IPS-18a (cell line): ENCODE data around the gene FAM209B.
"Not testable (repeated sequence)": the region's sequence is repeated elsewhere in the genome, so short reads cannot be mapped to it uniquely, and the experiment has no call there.

ENCODE experiments used
- H3K27ac ChIP-seq: one replicate; pipeline ENCODE4 v1.5.1; 2013; ENCODE audit warnings: low read length
- H3K27me3 ChIP-seq: one replicate; pipeline ENCODE4 v1.6.1; 2013; ENCODE audit warnings: mild to moderate bottlenecking, low read length; ENCODE audit not compliant: control insufficient read depth, insufficient read depth
- H3K36me3 ChIP-seq: one replicate; pipeline ENCODE4 v1.6.1; 2013; ENCODE audit warnings: low read depth, low read length; ENCODE audit not compliant: control insufficient read depth
- H3K4me1 ChIP-seq: one replicate; pipeline ENCODE4 v1.6.1; 2013; ENCODE audit warnings: low read depth, low read length; ENCODE audit not compliant: control insufficient read depth
- H3K4me3 ChIP-seq: one replicate; pipeline ENCODE4 v1.5.1; 2013; ENCODE audit warnings: low read length
- H3K9ac ChIP-seq: one replicate; pipeline ENCODE4 v1.6.1; 2013; ENCODE audit warnings: mild to moderate bottlenecking, low read length, moderate library complexity
- H3K9me3 ChIP-seq: one replicate; pipeline ENCODE4 v1.6.1; 2013; ENCODE audit warnings: low read depth, low read length; ENCODE audit not compliant: control insufficient read depth

Gene FAM209B

DNA sequence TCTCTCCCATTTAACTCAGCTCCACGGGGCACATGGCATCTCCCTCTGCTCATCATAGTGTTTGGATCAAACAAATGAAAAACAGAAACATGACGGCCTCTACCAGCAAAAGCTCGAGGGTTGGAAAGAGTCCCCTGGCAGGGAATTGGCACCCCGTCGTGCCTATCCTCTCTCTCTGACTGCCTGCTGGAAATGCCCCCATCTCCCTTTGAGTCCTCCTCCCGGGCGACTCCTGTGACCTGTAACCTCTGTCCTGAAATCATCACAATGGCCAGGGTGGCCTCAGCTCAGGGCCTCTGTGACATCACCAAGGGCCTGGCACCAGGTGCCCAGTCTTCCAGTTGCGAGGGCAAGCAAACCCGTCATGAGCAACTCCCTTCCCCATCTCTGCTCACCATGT lies at the start of gene FAM209B:
Gene FAM209B, plus strand, starts transcription at position 301 of the 400 bp plus-strand sequence. Its CDS starts 96 bp downstream, at position 397.
- not testable (repeated sequence) for H3K27me3 ChIP-seq, H3K9me3 ChIP-seq, H3K4me1 ChIP-seq

GRCh38 chr20:56483970-56484369 lies 49.1 kb upstream of the FAM209B start:
- Histone ChIP-seq H3K4me3 (no peak overlapping the region), H3K36me3 (peaks cover 33% of the 10 kb centered on the region), H3K4me1 (no peaks in the 10 kb centered on the region), H3K27ac (no peak overlapping the region), H3K9me3 (no peaks in the 10 kb centered on the region), H3K27me3 (no peaks in the 10 kb centered on the region), H3K9ac (no peak overlapping the region)

More for the DNA sequence above, at the start of gene FAM209B:
- H3K27ac ChIP-seq, H3K36me3 ChIP-seq, H3K9ac ChIP-seq, H3K4me3 ChIP-seq: not testable (repeated sequence)

DNA sequence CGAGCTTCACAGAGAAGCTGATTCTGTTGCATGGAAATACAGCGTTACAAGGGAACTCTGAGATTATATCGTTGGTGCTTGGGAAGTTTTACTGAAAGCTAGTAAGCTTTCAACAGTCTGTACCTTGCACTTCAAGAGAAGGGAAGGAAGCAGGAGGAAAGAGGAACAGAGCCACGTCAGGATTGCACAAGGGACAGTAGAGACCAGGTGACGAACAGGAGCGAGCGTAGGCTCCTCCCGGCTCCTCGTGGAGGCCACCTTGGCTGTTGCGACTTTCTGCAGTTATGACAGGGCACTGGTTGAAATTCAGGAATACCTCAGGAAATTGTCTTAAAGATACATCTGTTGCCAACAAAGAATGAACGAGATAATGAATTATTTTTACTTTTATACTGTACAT lies 45.8 kb upstream of the FAM209B start:
- Histone ChIP-seq H3K4me1 (no peaks in the 10 kb centered on the region), H3K4me3 (no peak overlapping the region), H3K36me3 (peaks cover 26% of the 10 kb centered on the region), H3K27me3 (no peaks in the 10 kb centered on the region), H3K9ac (no peak overlapping the region), H3K27ac (no peak overlapping the region), H3K9me3 (no peaks in the 10 kb centered on the region)

DNA sequence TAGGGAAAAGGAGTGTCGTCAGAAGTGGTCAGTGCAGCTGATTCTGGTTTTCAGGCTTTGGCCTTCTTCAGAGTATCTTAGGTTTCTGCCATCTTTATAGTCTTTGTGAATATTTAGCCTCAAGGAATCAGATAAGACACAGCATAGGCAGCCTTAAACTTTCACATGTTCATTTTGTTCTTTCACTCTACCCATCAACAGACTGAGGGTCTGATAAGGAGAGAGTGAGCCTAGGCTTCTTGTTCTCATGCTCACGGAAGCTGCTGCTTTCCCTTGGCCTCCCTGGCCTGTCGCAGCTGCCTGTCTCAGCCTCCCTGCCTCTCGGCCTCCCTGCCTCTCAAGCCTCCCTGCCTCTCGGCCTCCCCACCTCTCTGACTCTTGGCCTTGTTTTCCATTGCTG lies 44.5 kb upstream of the FAM209B start:
- H3K4me3 ChIP-seq, result no peak overlapping the region
- no peak overlapping the region for H3K9ac ChIP-seq
- peaks cover 26% of the 10 kb centered on the region for H3K36me3 ChIP-seq
- H3K27me3 ChIP-seq, result no peaks in the 10 kb centered on the region
- H3K4me1 ChIP-seq, result no peaks in the 10 kb centered on the region
- no peak overlapping the region for H3K27ac ChIP-seq
- H3K9me3 ChIP-seq, result no peaks in the 10 kb centered on the region

DNA sequence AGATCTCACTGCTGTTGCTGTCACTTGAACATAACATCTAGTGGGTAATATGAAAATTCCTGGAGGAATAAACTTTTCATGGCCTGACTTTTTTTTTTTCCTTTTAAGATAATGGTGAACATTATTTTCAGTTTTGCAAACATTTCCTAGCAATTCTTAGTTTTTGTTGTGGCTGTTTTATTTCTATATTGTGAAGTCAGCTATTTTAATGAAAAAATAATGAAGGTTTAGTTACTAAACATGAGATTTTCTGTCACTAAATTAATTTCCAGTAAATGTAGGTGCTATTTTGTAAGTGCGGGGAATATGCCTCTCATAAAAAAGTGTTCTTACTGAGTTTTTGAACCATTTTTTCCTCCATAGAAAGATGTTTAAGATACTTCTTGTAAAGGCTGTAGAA lies 31.9 kb upstream of the FAM209B start:
- H3K9me3 ChIP-seq, result no peaks in the 10 kb centered on the region
- no peaks in the 10 kb centered on the region for H3K36me3 ChIP-seq
- H3K4me3 ChIP-seq, result no peak overlapping the region
- H3K9ac ChIP-seq, result no peak overlapping the region
- no peaks in the 10 kb centered on the region for H3K27me3 ChIP-seq
- no peak overlapping the region for H3K27ac ChIP-seq
- H3K4me1 ChIP-seq, result no peaks in the 10 kb centered on the region

- no peaks in the 10 kb centered on the region for H3K27me3 ChIP-seq
Measured at GRCh38 chr20:56503916-56504315, 29.1 kb upstream of the FAM209B start.

DNA sequence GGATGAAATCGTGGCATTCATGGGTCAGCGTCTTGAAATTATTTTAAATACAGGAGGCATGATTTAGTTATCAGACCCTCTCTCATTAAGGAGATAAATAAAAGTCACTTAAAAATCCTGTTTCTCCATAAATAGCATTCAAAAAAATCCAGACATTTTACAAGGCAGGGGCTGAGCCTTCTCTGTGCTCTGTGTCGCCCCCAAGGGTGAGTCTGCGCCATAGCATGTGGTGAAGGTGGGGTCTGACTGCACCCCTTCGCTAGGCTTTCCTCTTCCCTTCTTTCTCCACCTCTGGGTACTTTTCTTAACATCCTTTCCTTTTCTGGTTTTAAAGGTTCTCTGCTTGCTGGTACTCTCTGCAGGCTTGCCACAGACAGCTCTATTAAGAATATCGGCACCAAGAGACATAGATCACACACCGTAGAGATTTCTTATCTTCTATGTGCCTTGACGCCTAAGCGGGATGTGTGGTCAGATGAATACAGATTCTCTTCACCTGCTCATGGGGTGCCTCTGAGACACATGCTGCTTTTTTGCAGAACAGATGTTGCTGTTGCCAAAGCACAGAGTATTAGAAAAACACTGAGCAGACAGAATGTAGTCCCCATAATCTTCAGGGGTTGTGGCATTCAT lies 28.6 kb upstream of the FAM209B start:
- no peak overlapping the region for H3K27ac ChIP-seq
- H3K36me3 ChIP-seq, result no peaks in the 10 kb centered on the region
- no peak overlapping the region for H3K9ac ChIP-seq
- no peaks in the 10 kb centered on the region for H3K4me1 ChIP-seq
- no peak overlapping the region for H3K4me3 ChIP-seq
- H3K27me3 ChIP-seq, result no peaks in the 10 kb centered on the region
- no peaks in the 10 kb centered on the region for H3K9me3 ChIP-seq

More at GRCh38 chr20:56503916-56504315, 29.1 kb upstream of the FAM209B start:
- Histone ChIP-seq H3K27ac (no peak overlapping the region), H3K4me1 (no peaks in the 10 kb centered on the region), H3K9me3 (no peaks in the 10 kb centered on the region), H3K4me3 (no peak overlapping the region), H3K36me3 (no peaks in the 10 kb centered on the region), H3K9ac (no peak overlapping the region)

DNA sequence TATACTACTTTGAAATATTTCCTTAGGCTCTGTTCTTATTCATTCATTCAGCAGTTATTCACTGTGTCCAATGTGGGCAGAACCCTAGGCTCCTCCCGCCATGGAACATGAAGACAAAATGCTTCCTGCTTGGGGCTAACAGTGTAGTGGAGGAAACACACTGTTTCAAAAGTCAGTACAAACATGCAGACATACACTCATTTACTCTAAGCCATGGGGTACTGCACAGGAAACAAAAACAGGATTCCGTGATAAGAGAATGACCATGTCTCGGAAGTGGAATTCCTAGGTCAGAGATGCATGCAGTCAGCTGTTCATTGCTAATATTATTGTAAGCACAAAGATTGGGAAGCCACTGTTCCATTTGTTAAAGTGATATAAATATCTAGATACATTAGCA lies 26.9 kb upstream of the FAM209B start:
- Histone ChIP-seq H3K4me3 (no peak overlapping the region), H3K36me3 (no peaks in the 10 kb centered on the region), H3K4me1 (no peaks in the 10 kb centered on the region), H3K27me3 (no peaks in the 10 kb centered on the region), H3K9ac (no peak overlapping the region), H3K9me3 (no peaks in the 10 kb centered on the region), H3K27ac (no peak overlapping the region)

DNA sequence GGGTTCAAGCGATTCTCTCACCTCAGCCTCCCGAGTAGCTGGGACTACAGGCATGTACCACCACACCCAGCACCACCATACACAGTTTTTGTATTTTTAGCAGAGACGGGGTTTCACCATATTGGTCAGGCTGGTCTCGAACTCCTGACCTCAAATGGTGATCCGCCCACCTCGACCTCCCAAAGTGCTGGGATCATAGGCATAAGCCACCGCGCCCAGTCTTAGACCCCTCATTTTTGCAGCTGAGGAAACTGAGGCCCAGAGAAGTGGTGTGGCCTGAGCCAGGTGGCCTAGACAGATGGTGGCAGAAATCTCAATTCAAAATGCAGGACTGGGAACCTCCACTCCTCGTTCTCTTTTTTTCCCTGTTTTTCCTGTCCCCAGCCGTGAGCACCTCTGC lies 21.1 kb upstream of the FAM209B start:
- no peaks in the 10 kb centered on the region for H3K9me3 ChIP-seq
- no peak overlapping the region for H3K4me3 ChIP-seq
- H3K27ac ChIP-seq, result no peak overlapping the region
- no peaks in the 10 kb centered on the region for H3K27me3 ChIP-seq
- no peak overlapping the region for H3K9ac ChIP-seq
- H3K4me1 ChIP-seq, result no peaks in the 10 kb centered on the region
- peaks cover under 1% of the 10 kb centered on the region for H3K36me3 ChIP-seq

DNA sequence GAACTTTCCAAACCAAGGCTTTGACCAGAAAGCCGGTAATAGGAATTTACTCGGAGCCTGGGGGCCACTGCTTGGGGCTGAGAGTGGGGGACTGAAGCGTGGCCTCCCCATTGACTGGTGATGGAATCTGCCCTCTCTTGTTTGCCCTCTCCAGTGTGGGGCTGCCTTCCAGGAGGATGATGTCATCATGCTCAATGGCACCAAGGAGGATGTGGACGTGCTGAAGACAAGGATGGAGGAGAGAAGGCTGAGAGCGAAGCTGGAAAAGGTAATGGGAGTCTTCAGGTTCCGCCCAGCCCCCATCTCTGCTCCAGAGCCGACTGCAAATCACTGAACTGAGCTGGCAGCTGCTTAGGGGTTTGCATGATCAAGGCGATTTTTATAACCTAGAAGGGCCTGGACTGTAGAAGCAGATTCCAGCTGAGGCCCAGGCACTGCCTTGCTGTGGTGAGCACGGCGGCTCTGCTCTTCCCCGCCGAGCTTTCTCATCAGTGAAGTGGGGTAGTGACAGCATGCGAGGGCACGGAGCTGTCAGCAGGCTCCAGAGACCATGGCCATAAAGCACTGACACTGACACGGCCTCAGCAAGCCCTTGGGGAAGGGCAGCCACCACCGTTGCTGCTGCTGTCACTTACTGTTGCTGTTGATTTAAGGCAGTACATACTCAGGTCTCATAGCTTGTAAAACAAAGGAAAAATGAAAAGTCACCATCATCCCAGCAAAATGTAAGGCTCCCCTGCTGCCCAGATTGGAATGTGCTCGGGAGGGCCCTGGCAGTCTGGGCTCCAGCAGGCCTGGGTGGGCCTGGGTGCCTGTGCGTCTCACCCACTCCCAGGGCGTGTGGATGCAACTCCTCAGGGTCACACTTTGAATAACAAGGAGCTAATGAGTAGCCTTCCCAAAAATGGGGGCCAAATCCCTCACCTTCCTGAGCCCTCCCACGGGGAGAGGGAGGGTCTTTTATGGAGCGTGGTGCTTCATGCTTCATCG lies 19.6 kb upstream of the FAM209B start:
- no peaks in the 10 kb centered on the region for H3K27me3 ChIP-seq
- no peaks in the 10 kb centered on the region for H3K4me1 ChIP-seq
- peaks cover 16% of the 10 kb centered on the region for H3K36me3 ChIP-seq
- H3K4me3 ChIP-seq, result no peak overlapping the region
- H3K9ac ChIP-seq, result no peak overlapping the region
- H3K27ac ChIP-seq, result no peak overlapping the region
- no peaks in the 10 kb centered on the region for H3K9me3 ChIP-seq

- Histone ChIP-seq H3K9ac (no peak overlapping the region), H3K27me3 (no peaks in the 10 kb centered on the region), H3K36me3 (peaks cover 24% of the 10 kb centered on the region), H3K9me3 (peaks cover 11% of the 10 kb centered on the region), H3K4me1 (no peaks in the 10 kb centered on the region), H3K4me3 (no peak overlapping the region), H3K27ac (no peak overlapping the region)
Measured at GRCh38 chr20:56516631-56517030, 16.4 kb upstream of the FAM209B start.
